CD14-positive monocyte (primary cell): Measurements from ENCODE around the gene NMU. TPM values are rescaled to one million over a fixed set of nuclear protein-coding genes. Genes with fewer than 3 reads are reported as not detected.

Experiments
- DNase-seq, 3 donors: peaks; one replicate each; pipeline ENCODE4 v3.0.0-alpha.2; 2011 to 2022
- H2AFZ ChIP-seq: 2 replicates; pipeline ENCODE4 v1.6.0; 2012; ENCODE audit warnings: mild to moderate bottlenecking, low read depth, low read length, inconsistent platforms; ENCODE audit not compliant: insufficient read depth, poor library complexity, severe bottlenecking
- H3K27ac ChIP-seq, 2 donors: 1 replicate in 1 of 2; 2 replicates in 1 of 2; pipeline ENCODE4 v1.5.1; 2012 to 2013; ENCODE audit warnings: low read length in 2 of 2, control low read depth in 1 of 2, inconsistent platforms in 1 of 2, low read depth in 1 of 2, mild to moderate bottlenecking in 1 of 2
- H3K27me3 ChIP-seq, 2 donors: one replicate each; pipeline versions ENCODE4 v1.6.0 to v1.6.1; 2011 to 2013; ENCODE audit warnings: low read length in 2 of 2; ENCODE audit not compliant: control insufficient read depth in 2 of 2, insufficient read depth in 2 of 2
- H3K36me3 ChIP-seq, 2 donors: replicated peaks in 1 of 2; 1 replicate in 1 of 2; 2 replicates in 1 of 2; pipeline versions ENCODE4 v1.5.1 to v1.6.1; 2012 to 2013; ENCODE audit warnings: low read length in 2 of 2, control low read depth in 1 of 2, inconsistent platforms in 1 of 2, mild to moderate bottlenecking in 1 of 2; ENCODE audit not compliant: insufficient read depth in 2 of 2, control insufficient read depth in 1 of 2
- H3K4me1 ChIP-seq, 2 donors: 1 replicate in 1 of 2; 2 replicates in 1 of 2; pipeline versions ENCODE4 v1.5.1 to v1.6.1; 2012 to 2013; ENCODE audit warnings: low read length in 2 of 2, control low read depth in 1 of 2, inconsistent platforms in 1 of 2, mild to moderate bottlenecking in 1 of 2, moderate library complexity in 1 of 2; ENCODE audit not compliant: insufficient read depth in 2 of 2, control insufficient read depth in 1 of 2
- H3K4me2 ChIP-seq: replicated peaks from 2 replicates; pipeline ENCODE3; 2012; ENCODE audit warnings: low read length, moderate library complexity, mild to moderate bottlenecking; ENCODE audit not compliant: poor library complexity, severe bottlenecking; ENCODE audit errors: extremely low read depth
- H3K4me3 ChIP-seq, 3 experiments: fragments of 200-600 bp in 1 of 3; sonication (generic) in 1 of 3; replicated peaks in 1 of 3; 1 replicate in 2 of 3; 2 replicates in 1 of 3; pipeline ENCODE4 v1.5.1; 2011 to 2013; ENCODE audit warnings: low read length in 3 of 3, mild to moderate bottlenecking in 3 of 3, control low read depth in 2 of 3, low read depth in 2 of 3, inconsistent platforms in 1 of 3, moderate library complexity in 1 of 3
- H3K79me2 ChIP-seq: 2 replicates; pipeline ENCODE4 v1.6.0; 2012; ENCODE audit warnings: mild to moderate bottlenecking, control low read depth, inconsistent platforms, low read length, moderate library complexity; ENCODE audit not compliant: insufficient read depth
- H3K9ac ChIP-seq: 2 replicates; pipeline ENCODE4 v1.6.0; 2017; ENCODE audit warnings: low read length, mild to moderate bottlenecking; ENCODE audit not compliant: insufficient read depth, poor library complexity, severe bottlenecking
- H3K9me3 ChIP-seq, 2 donors: replicated peaks in 1 of 2; 1 replicate in 1 of 2; 2 replicates in 1 of 2; pipeline versions ENCODE4 v1.5.1 to v1.6.1; 2012 to 2013; ENCODE audit warnings: low read length in 2 of 2, control low read depth in 1 of 2; ENCODE audit not compliant: control insufficient read depth in 1 of 2, insufficient read depth in 1 of 2
- H4K20me1 ChIP-seq: 2 replicates; pipeline ENCODE4 v1.6.0; 2012; ENCODE audit warnings: mild to moderate bottlenecking, low read length, control low read depth, moderate library complexity; ENCODE audit not compliant: insufficient read depth
- H3K27ac Mint-ChIP-seq, 7 donors: one replicate each; pipeline ENCODE4 v1.8.0; 2020; ENCODE audit warnings: mild to moderate bottlenecking in 7 of 7, mixed read lengths in 7 of 7, moderate library complexity in 6 of 7, inconsistent platforms in 2 of 7
- H3K27me3 Mint-ChIP-seq, 3 donors: one replicate each; pipeline ENCODE4 v1.8.0; 2021 to 2022; ENCODE audit warnings: low read depth in 3 of 3, mild to moderate bottlenecking in 3 of 3, mixed read lengths in 3 of 3, moderate library complexity in 3 of 3, inconsistent platforms in 1 of 3
- H3K36me3 Mint-ChIP-seq, 2 donors: one replicate each; pipeline ENCODE4 v1.8.0; 2020; ENCODE audit warnings: mixed read lengths in 2 of 2, inconsistent platforms in 1 of 2, mild to moderate bottlenecking in 1 of 2
- H3K4me1 Mint-ChIP-seq: one replicate; pipeline ENCODE4 v1.8.0; 2020; ENCODE audit warnings: mild to moderate bottlenecking, mixed read lengths
- H3K4me3 Mint-ChIP-seq, 2 donors: one replicate each; pipeline ENCODE4 v1.8.0; 2020; ENCODE audit warnings: mild to moderate bottlenecking in 2 of 2, mixed read lengths in 2 of 2, moderate library complexity in 1 of 2
- H3K9me3 Mint-ChIP-seq, 7 donors: one replicate each; pipeline ENCODE4 v1.8.0; 2020 to 2022; ENCODE audit warnings: mixed read lengths in 7 of 7, mild to moderate bottlenecking in 6 of 7, moderate library complexity in 6 of 7, inconsistent platforms in 2 of 7
- CTCF ChIP-seq: fragments of 200-600 bp; IDR thresholded peaks from one replicate; pipeline ENCODE4 v1.8.0; 2022; ENCODE audit warnings: antibody characterized with exemption, mild to moderate bottlenecking
- WGBS: methylation state at CpG from one replicate; pipeline ENCODE4 v1.1.5; 2013; ENCODE audit warnings: missing lambda C conversion rate; ENCODE audit not compliant: insufficient coverage; 5-methylcytosine and 5-hydroxymethylcytosine counted together
- intact Hi-C, 2 donors: fragments of 100-400 bp; cut with micrococcal nuclease; formaldehyde crosslinking; loops; one replicate each; pipeline versions ENCODE4 v1.15.0 to v1.15.1; 2023
- polyA plus RNA-seq, 3 donors: library from polyadenylated mRNA; depleted of rRNA in 1 of 3; unstranded in 2 of 3; stranded (reverse) in 1 of 3; fragments of 300-500 nt in 2 of 3; fragments of >200 nt in 1 of 3; fragmentation: Illumina TruSeq in 2 of 3; gene quantifications; 1 replicate in 2 of 3; 2 replicates in 1 of 3; pipeline ENCODE4 v1.2.3, GENCODE V29; 2012 to 2021

NMU gene
- polyA plus RNA-seq, 3 donors, result not detected

- peaks cover 0 to 9% (median 2%) of the 10 kb centered on the region in 3 donors for H3K27me3 Mint-ChIP-seq
- H3K9me3 Mint-ChIP-seq, result peaks cover 0 to 4% (median 2%) of the 10 kb centered on the region in 7 donors
- H3K4me1 ChIP-seq, result no peaks in the 10 kb centered on the region
Observed at GRCh38 chr4:55600640-55601039, 35.5 kb downstream of the NMU start.

DNA sequence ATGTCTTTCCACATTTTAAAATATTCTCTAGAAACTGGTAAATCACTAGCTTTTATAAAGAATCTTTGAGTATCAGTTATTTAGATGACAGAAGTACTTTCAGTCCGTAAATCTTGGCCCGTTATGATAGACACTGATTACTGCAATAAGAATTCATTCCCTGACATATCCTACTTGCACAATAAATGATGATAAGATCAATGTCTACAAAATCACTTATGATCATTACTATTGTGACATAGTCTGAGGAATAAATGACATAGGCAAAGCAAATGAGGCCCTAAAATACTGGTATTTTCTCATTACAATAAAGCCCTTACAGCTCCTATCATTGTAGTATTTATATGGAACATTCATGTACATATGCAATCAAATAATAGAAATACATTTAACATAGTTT is 37.5 kb downstream of the NMU start:
- no CpG with 5 or more reads among the region's 2 CpGs for WGBS

More at GRCh38 chr4:55600640-55601039, 35.5 kb downstream of the NMU start:
- no peak overlapping the region for H3K9ac ChIP-seq
- TF ChIP-seq CTCF, result no peak
- no peak overlapping the region for H3K4me3 ChIP-seq
- DNase-seq, result no peak
- H3K79me2 ChIP-seq, result no peaks in the 10 kb centered on the region
- H3K4me1 Mint-ChIP-seq, result no peaks in the 10 kb centered on the region
- H2AFZ ChIP-seq, result no peak overlapping the region
- no peaks in the 10 kb centered on the region for H4K20me1 ChIP-seq
- H3K36me3 ChIP-seq, result no peaks in the 10 kb centered on the region
- H3K27ac ChIP-seq, result no peak overlapping the region
- H3K4me2 ChIP-seq, result no peak overlapping the region
- H3K27me3 ChIP-seq, result peaks cover 0 to 2% of the 10 kb centered on the region in 2 donors
- no peaks in the 10 kb centered on the region for H3K9me3 ChIP-seq
- H3K36me3 Mint-ChIP-seq, result no peaks in the 10 kb centered on the region
- H3K4me3 Mint-ChIP-seq, result no peak overlapping the region
- intact Hi-C loops, result no loop called here
- no peak overlapping the region for H3K27ac Mint-ChIP-seq

More for the DNA sequence above, 37.5 kb downstream of the NMU start:
- Histone ChIP-seq H2AFZ (no peak overlapping the region), H3K9me3 (no peaks in the 10 kb centered on the region), H3K36me3 (no peaks in the 10 kb centered on the region), H3K4me2 (no peak overlapping the region), H3K27ac (no peak overlapping the region), H3K4me3 (no peak overlapping the region), H4K20me1 (no peaks in the 10 kb centered on the region), H3K9ac (no peak overlapping the region), H3K4me1 (no peaks in the 10 kb centered on the region), H3K27me3 (peaks cover 2 to 3% of the 10 kb centered on the region in 2 donors), H3K79me2 (no peaks in the 10 kb centered on the region)
- intact Hi-C loops, result no loop called here
- Mint-ChIP-seq H3K27me3 (peaks cover 0 to 13% (median 2%) of the 10 kb centered on the region in 3 donors), H3K36me3 (no peaks in the 10 kb centered on the region), H3K4me1 (no peaks in the 10 kb centered on the region), H3K4me3 (no peak overlapping the region), H3K27ac (no peak overlapping the region), H3K9me3 (peaks cover 0 to 4% (median 2%) of the 10 kb centered on the region in 7 donors)
- TF ChIP-seq CTCF, result no peak
- no peak for DNase-seq
